ENCODE results near the gene SETMAR.
A peak's percentile ranks its signal among the peaks of the same experiment; 100 is the strongest.
"Not testable (repeated sequence)": the region's sequence is repeated elsewhere in the genome, so short reads cannot be mapped to it uniquely, and the experiment has no call there.

SETMAR gene

DNA sequence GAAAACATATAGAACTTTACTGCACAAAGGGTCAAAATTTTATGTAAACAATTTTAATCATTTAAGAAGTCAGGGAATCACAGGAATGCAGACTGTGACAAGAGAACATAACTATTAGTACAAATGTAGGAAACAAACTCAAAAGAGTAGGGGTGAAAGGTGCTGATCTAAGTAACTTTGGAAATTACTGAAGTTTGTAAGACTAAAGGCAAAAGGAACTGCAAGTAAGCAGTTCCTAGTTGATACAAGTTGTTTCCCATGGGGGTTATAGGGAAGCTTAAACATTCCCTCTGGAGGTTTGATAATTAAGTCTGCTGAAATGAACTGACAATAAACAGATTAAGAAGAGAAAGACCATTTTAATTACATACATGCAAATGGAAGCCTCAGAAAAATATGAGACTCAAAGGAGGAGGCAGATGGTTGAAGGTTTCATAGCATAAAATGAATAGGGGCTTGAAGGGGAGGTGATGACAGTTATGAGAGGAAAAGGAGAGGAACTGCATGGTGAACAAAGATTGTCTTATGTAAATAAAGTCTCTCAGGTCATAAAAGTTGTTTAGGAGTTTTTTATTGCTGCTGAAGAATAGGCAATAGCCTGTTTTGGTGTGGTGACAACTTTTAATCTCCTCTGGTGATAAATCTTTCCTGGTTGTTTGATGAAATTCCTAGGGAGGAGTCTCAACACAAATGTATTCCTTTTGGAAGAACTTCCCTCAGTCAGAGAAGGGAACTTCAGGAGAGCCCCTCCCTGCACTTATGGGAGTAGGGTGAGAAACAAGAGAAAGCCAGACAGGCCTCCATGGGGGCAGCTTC is 17.1 kb downstream of the SETMAR start:
- H3K27ac ChIP-seq, result peak overlapping the region; percentile 53
- TF ChIP-seq CTCF (conservative IDR thresholded peaks at IDR 0.05), result no peak

- no peak overlapping the region for H3K27ac ChIP-seq
- TF ChIP-seq CTCF (conservative IDR thresholded peaks at IDR 0.05), result no peak
These were observed 18.6 kb downstream of the SETMAR start for GRCh38 chr3:4321732-4322131.

DNA sequence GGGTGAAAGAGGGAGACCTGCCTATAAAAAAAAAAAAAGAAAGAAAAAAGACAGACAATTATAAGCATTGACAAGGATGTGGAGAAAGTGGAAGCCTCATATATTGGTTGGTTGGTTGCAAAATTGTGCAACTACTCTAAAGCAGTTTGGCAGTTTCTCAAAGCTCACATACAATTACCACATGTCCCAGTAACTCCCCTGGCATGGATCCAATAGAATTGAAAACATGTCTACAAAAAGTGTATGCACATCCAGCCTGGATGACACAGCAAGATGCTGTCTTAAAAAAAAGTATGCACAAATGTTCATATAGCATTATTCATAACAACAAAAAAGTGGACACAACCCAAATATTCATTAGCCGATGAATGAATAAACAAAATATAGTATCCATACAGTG is 19.5 kb downstream of the SETMAR start:
- no peak overlapping the region for H3K27ac ChIP-seq
- TF ChIP-seq CTCF (conservative IDR thresholded peaks at IDR 0.05), result no peak

GRCh38 chr3:4323246-4324027 is 20.3 kb downstream of the SETMAR start:
- H3K27ac ChIP-seq, result no peak overlapping the region
- no peak for TF ChIP-seq CTCF (conservative IDR thresholded peaks at IDR 0.05)

- no peak for TF ChIP-seq CTCF (conservative IDR thresholded peaks at IDR 0.05)
- H3K27ac ChIP-seq, result no peak overlapping the region
These were observed 23.7 kb downstream of the SETMAR start for GRCh38 chr3:4326868-4327267.

GRCh38 chr3:4329806-4330205 is 26.6 kb downstream of the SETMAR start:
- H3K27ac ChIP-seq, result not testable (repeated sequence)

GRCh38 chr3:4332111-4332510 is 28.9 kb downstream of the SETMAR start:
- no peak overlapping the region for H3K27ac ChIP-seq

More at GRCh38 chr3:4332111-4332510, 28.9 kb downstream of the SETMAR start:
- no peak for TF ChIP-seq CTCF (conservative IDR thresholded peaks at IDR 0.05)

Measured in VCaP (cell line).